Urinary bladder (tissue), 4 donors: ENCODE data around the gene KLF13. TPM values are rescaled to one million over a fixed set of nuclear protein-coding genes. Genes with fewer than 3 reads are reported as not detected.

Experiments used
- DNase-seq: peaks from one replicate; pipeline ENCODE4 v3.0.0-alpha.2; 2015; ENCODE audit errors: extremely low spot score
- H3K27ac ChIP-seq: one replicate; pipeline ENCODE4 v1.5.1; 2013; ENCODE audit warnings: low read depth, mild to moderate bottlenecking, moderate library complexity
- H3K36me3 ChIP-seq: one replicate; pipeline ENCODE4 v1.6.1; 2013; ENCODE audit warnings: mild to moderate bottlenecking, moderate library complexity; ENCODE audit not compliant: insufficient read depth
- H3K4me1 ChIP-seq: one replicate; pipeline ENCODE4 v1.6.1; 2013; ENCODE audit warnings: mild to moderate bottlenecking, moderate library complexity; ENCODE audit not compliant: insufficient read depth
- H3K4me3 ChIP-seq: one replicate; pipeline ENCODE4 v1.5.1; 2013; ENCODE audit warnings: low read depth, low read length
- WGBS: extraction: QIAGEN DNeasy Blood & Tissue Kit; methylation state at CpG from one replicate; pipeline ENCODE4 v1.1.7; 2013; 5-methylcytosine and 5-hydroxymethylcytosine counted together
- polyA plus RNA-seq: library from polyadenylated mRNA; stranded (reverse); fragments of 200-250 nt; gene quantifications from one replicate; pipeline ENCODE4 v1.2.3, GENCODE V29; 2013
- total RNA-seq: library from RNA; depleted of rRNA; stranded (reverse); fragments of >200 nt; gene quantifications from one replicate; pipeline ENCODE4 v1.2.3, GENCODE V29; 2014
- donor health status: healthy with polysubstance abuse.
- donor health status: healthy.

KLF13 gene
- total and polyA plus RNA-seq, 2 donors, result 24.3 to 65.0 TPM

GRCh38 chr15:31327669-31328427, 1.2 kb downstream of the KLF13 start:
- no peak for DNase-seq
- peaks cover 7% of the 10 kb centered on the region for H3K4me1 ChIP-seq
- H3K36me3 ChIP-seq, result no peaks in the 10 kb centered on the region
- peak overlapping the region; percentile 99 for H3K27ac ChIP-seq
- peak overlapping the region; percentile 95 for H3K4me3 ChIP-seq
- under 1% methylated on average over 107 of the region's 108 CpGs for WGBS

GRCh38 chr15:31328428-31328968, 1.9 kb downstream of the KLF13 start:
- Histone ChIP-seq H3K4me3 (peak overlapping the region; percentile 95), H3K27ac (peak overlapping the region; percentile 99), H3K36me3 (no peaks in the 10 kb centered on the region), H3K4me1 (peaks cover 7% of the 10 kb centered on the region)
- no peak for DNase-seq
- 5% methylated on average over 35 of the region's 35 CpGs for WGBS

GRCh38 chr15:31328969-31329639, 2.5 kb downstream of the KLF13 start:
- Histone ChIP-seq H3K4me1 (peaks cover 7% of the 10 kb centered on the region), H3K36me3 (no peaks in the 10 kb centered on the region), H3K27ac (peak overlapping the region; percentile 16), H3K4me3 (peak overlapping the region; percentile 95)
- DNase-seq, result no peak
- WGBS, result 30% methylated on average over 29 of the region's 29 CpGs

- no peaks in the 10 kb centered on the region for H3K36me3 ChIP-seq
- peak overlapping the region; percentile 95 for H3K4me3 ChIP-seq
- peaks cover 7% of the 10 kb centered on the region for H3K4me1 ChIP-seq
- no peak overlapping the region for H3K27ac ChIP-seq
- 63% methylated on average over 15 of the region's 15 CpGs for WGBS
- DNase-seq, result no peak
Observed at GRCh38 chr15:31329640-31330010, 3.0 kb downstream of the KLF13 start.

DNA sequence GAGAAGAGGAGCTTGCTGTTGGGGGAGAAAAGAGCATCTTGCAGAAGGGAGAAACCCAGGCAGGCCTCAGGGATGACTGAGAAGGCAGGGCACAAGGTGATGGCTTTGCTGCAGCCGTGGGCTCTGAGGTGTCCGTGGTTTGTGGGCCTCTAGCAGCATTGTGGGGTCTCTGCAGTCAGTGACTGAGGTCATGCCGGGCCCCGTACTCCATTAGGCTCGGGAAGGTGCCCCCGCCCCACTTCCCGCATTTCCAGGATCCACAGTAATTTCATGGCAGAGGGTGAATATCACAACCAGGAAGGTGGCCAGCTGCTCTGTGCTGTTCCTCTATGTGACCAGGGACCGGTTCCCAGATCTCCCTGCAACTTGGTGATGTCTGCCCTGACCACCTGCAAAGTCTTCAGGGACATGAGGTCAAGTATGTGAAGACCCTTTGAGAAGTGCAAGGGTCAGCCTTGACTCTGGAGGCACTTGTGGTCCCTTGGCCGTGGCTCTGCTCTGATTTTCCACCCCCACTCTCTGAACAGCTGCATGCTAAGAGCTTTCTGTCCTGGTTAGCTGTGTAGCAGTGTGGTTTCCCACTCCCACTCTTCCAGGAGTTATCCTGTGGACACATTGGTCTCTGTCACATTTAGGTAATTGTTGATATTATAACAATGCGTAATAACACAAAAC, 3.6 kb downstream of the KLF13 start:
- 76% methylated on average over 10 of the region's 10 CpGs for WGBS
- no peak for DNase-seq
- no peaks in the 10 kb centered on the region for H3K36me3 ChIP-seq
- peaks cover 7% of the 10 kb centered on the region for H3K4me1 ChIP-seq
- no peak overlapping the region for H3K27ac ChIP-seq
- no peak overlapping the region for H3K4me3 ChIP-seq

DNA sequence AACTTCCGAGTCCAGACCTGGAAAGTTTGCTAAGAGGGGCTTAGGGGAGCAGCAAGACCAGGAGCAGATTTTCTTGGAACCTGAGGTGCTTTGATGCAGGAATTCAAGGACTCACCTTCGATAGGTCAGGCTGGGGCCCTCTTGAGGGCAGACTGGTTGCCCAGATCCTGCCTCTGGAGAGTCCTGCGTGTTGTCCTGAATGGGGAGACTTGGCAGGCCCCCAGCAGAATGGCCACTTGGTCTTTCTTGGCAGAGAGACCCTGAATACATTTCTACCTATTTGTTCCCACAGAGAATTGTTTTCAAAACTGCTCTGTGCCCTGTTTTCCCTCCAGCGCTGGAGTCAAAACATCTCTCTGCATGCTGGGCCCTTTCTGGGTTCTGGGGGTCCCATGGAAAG, 4.2 kb downstream of the KLF13 start:
- no peak overlapping the region for H3K27ac ChIP-seq
- DNase-seq, result no peak
- H3K36me3 ChIP-seq, result no peaks in the 10 kb centered on the region
- WGBS, result 75% methylated on average over 4 of the region's 4 CpGs
- no peak overlapping the region for H3K4me3 ChIP-seq
- H3K4me1 ChIP-seq, result peaks cover 7% of the 10 kb centered on the region

GRCh38 chr15:31331389-31331788, 4.8 kb downstream of the KLF13 start:
- peaks cover 7% of the 10 kb centered on the region for H3K4me1 ChIP-seq
- no peak overlapping the region for H3K27ac ChIP-seq
- no peak for DNase-seq
- no peak overlapping the region for H3K4me3 ChIP-seq
- no peaks in the 10 kb centered on the region for H3K36me3 ChIP-seq
- WGBS, result 87% methylated on average over 5 of the region's 5 CpGs

DNA sequence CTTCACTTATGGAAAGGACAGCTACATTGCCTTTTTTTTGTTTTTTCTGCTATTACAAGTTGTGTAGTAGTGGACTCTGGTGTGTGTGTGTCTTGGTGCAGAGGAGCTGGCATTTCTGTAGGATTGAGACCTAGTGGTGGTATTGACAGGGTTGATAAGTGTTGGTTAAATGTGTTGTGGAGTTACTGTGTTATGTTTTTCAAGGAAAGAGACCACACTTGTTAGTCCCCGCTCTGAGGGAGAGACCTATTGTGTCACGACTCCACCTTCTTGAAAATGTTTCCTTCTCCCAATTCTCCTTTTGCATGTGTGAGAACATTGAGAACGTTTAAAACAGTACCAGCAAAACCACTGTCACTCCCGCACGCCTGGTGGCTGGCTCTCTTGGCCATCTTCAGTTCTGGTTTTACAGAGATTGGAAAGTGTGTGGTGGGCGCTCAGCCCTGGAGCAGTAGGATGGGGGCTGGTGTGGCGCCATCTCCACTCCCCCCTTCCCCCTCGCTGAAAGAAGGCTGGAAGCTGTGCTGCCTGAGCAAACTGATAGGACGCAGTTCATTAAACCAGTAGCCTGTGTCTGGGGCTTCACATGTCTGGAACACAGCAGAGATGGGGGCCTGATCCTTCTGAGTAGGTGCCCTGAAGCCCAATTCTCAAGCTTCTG, 5.5 kb downstream of the KLF13 start:
- H3K4me1 ChIP-seq, result peaks cover 7% of the 10 kb centered on the region
- H3K36me3 ChIP-seq, result no peaks in the 10 kb centered on the region
- WGBS, result 79% methylated on average over 9 of the region's 9 CpGs
- H3K4me3 ChIP-seq, result no peak overlapping the region
- no peak overlapping the region for H3K27ac ChIP-seq
- no peak for DNase-seq

GRCh38 chr15:31332681-31333071, 6.0 kb downstream of the KLF13 start:
- no peak overlapping the region for H3K27ac ChIP-seq
- no peak for DNase-seq
- H3K4me3 ChIP-seq, result no peak overlapping the region
- no peaks in the 10 kb centered on the region for H3K36me3 ChIP-seq
- H3K4me1 ChIP-seq, result peaks cover 7% of the 10 kb centered on the region
- 96% methylated on average over 1 of the region's 1 CpG for WGBS

GRCh38 chr15:31333119-31333518, 6.5 kb downstream of the KLF13 start:
- no peak overlapping the region for H3K4me3 ChIP-seq
- H3K4me1 ChIP-seq, result peaks cover 7% of the 10 kb centered on the region
- no peak overlapping the region for H3K27ac ChIP-seq
- 90% methylated on average over 4 of the region's 4 CpGs for WGBS
- no peaks in the 10 kb centered on the region for H3K36me3 ChIP-seq
- no peak for DNase-seq

DNA sequence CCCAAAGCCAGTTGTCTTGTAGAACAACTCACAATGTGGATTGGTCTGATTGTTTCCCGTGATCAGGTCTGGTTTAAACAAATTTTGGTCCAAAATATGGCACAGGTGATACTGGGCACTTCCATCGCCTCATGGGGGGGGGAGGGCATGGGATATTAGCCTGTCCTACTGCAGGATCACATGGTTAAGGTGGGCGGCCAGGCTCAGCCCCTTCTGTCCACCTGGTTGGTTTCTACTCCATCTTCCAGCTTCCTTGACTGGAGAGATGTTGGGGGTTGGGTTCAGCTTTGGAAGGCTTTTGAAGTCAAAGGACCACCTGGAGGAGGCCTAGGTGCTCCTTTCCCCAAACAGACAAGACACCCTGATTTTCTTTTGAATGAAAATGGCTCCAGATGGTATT, 7.2 kb downstream of the KLF13 start:
- Histone ChIP-seq H3K27ac (no peak overlapping the region), H3K36me3 (no peaks in the 10 kb centered on the region), H3K4me3 (no peak overlapping the region), H3K4me1 (peaks cover 5% of the 10 kb centered on the region)
- WGBS, result 97% methylated on average over 3 of the region's 3 CpGs
- no peak for DNase-seq

DNA sequence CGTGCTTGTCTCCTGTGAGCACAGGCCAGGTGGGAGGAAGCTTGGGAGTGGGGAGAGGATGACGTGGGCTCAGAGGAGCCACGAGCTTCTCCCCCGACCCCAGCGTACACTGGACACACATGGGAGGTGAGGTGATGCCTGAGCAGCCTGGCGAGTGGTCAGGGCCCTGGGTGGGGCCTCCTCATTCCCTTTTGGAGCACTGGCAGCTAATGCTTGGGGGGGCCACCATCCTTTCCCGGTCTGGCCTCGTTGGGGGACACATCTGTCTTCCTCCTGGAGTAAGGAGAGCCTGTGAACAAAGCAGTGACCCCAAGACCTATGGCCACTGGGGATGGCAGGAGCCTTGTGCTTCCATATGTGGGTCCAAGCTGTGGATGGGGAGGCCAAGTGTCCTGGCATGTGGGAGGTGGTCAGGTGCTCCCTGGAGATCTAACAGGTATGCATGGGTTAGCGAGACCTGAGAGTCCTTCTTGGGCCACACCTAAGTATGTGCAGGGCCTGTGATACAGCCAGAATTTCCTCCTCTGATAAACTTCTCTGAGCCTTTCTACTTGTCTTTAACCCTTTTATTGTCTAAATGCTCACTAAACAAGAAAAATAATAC, 9.5 kb downstream of the KLF13 start:
- 83% methylated on average over 9 of the region's 9 CpGs for WGBS
- H3K27ac ChIP-seq, result no peak overlapping the region
- no peaks in the 10 kb centered on the region for H3K36me3 ChIP-seq
- no peak for DNase-seq
- no peak overlapping the region for H3K4me3 ChIP-seq
- peaks cover 7% of the 10 kb centered on the region for H3K4me1 ChIP-seq
